ENCODE measurements around the gene PRR35. TPM values are rescaled to one million over a fixed set of nuclear protein-coding genes. Genes with fewer than 3 reads are reported as not detected.

Gene PRR35
- total and polyA plus RNA-seq, 2 donors (not counting 3 experiments of a cell fraction or from before 2014, with no cell fraction given) = not detected

GRCh38 chr16:593406-593805 lies 33.2 kb downstream of the PRR35 start:
- H4K20me1 ChIP-seq (replicated peaks; ENCODE audit: control insufficient read depth, extremely low read depth, insufficient read depth, low read length) = no peaks in the 10 kb centered on the region
- H3K27me3 ChIP-seq (ENCODE audit: control insufficient read depth in 2 of 2, insufficient read depth in 2 of 2, low read length in 2 of 2) = no peaks in the 10 kb centered on the region
- intact Hi-C loops (cut with micrococcal nuclease) (no loop called here), dilution Hi-C loops (cut with MboI; ENCODE audit: extremely low pct_ligation_motif_present, low sequenced_read_pairs) (no loop called here)
- FAIRE-seq (no peak), DNase-seq (ENCODE audit: low read depth, low spot score) (no peak)
- CTCF ChIA-PET = interaction anchor here (1.6 kb wide), 1 partner anchor 14 kb away, joined by 5 read pairs; no protein-coding TSS in a partner anchor
- H3K9me1 ChIP-seq (replicated peaks; ENCODE audit: control insufficient read depth, extremely low read depth, insufficient read depth, low read length) = no peaks in the 10 kb centered on the region
- H3K4me1 ChIP-seq (ENCODE audit: control insufficient read depth, extremely low read depth, insufficient read depth, low read length) = peaks cover 8% of the 10 kb centered on the region
- POLR2A ChIA-PET = no interaction called here
- H3K79me2 ChIP-seq (ENCODE audit: control insufficient read depth, insufficient read depth, low read length) = peaks cover 22% of the 10 kb centered on the region
- no peak overlapping the region for H3K9ac ChIP-seq (replicated peaks; ENCODE audit: extremely low read depth, insufficient read depth, low read length)
- peaks cover 0 to 3% of the 10 kb centered on the region in 2 experiments for H3K36me3 ChIP-seq (ENCODE audit: control insufficient read depth in 2 of 2, extremely low read depth in 1 of 2, insufficient read depth in 2 of 2, low read length in 2 of 2)
- H2AFZ ChIP-seq (ENCODE audit: low read depth, low read length) = no peak overlapping the region
- TF ChIP-seq POLR2AphosphoS5 (IDR thresholded peaks at IDR 0.05; ENCODE audit: insufficient read depth, low read depth, low read length) = no peak
- no peak for TF ChIP-seq MYC (IDR thresholded peaks at IDR 0.05; ENCODE audit: low read depth, low read length)
- TF ChIP-seq POLR2A (IDR thresholded peaks at IDR 0.05; ENCODE audit: low read depth, low read length) = no peak
- TF ChIP-seq JUN (IDR thresholded peaks at IDR 0.05; ENCODE audit: borderline replicate concordance, insufficient read depth, insufficient read length, low read depth) = no peak
- no peak for TF ChIP-seq CTCF (IDR thresholded peaks at IDR 0.05; ENCODE audit: extremely low read depth in 1 of 2, insufficient read depth in 1 of 2, low read depth in 1 of 2, low read length in 2 of 2)
- no peak for TF ChIP-seq GATA2 (IDR thresholded peaks at IDR 0.05; ENCODE audit: insufficient read depth, insufficient read length, low read depth, low read length)
- no peak for TF ChIP-seq EZH2 (IDR thresholded peaks at IDR 0.05; ENCODE audit: borderline replicate concordance, low read depth, low read length, severe bottlenecking)
- no peak for TF ChIP-seq FOS (IDR thresholded peaks at IDR 0.05; ENCODE audit: borderline replicate concordance, insufficient read depth, low read length)
- TF ChIP-seq, protein P1, sequence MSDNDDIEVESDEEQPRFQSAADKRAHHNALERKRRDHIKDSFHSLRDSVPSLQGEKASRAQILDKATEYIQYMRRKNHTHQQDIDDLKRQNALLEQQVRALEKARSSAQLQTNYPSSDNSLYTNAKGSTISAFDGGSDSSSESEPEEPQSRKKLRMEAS (IDR thresholded peaks at IDR 0.05; ENCODE audit: insufficient read depth, insufficient read length) = no peak
- BruUV-seq (replicated peaks) = no TSS peak
- no peaks in the 10 kb centered on the region for H3K9me3 ChIP-seq (replicated peaks; ENCODE audit: control insufficient read depth, insufficient read depth, low read length)
- no peak overlapping the region for H3K4me3 ChIP-seq (replicated peaks in 1 of 3; ENCODE audit: insufficient read depth in 1 of 3, low read depth in 1 of 3, low read length in 3 of 3)
- no peak overlapping the region for H3K4me2 ChIP-seq (ENCODE audit: insufficient read depth, low read length)
- H3K27ac ChIP-seq (ENCODE audit: insufficient read depth, low read depth, low read length) = no peak overlapping the region

All from endothelial cell of umbilical vein (primary cell).